ENCODE data around the gene TRIM44. TPM values are rescaled to one million over a fixed set of nuclear protein-coding genes. Genes with fewer than 3 reads are reported as not detected.
"Not testable (repeated sequence)": the region's sequence is repeated elsewhere in the genome, so short reads cannot be mapped to it uniquely, and the experiment has no call there.

TRIM44 gene
- polyA plus RNA-seq, 4 donors, result 79.0 to 99.8 (median 95.1) TPM

DNA sequence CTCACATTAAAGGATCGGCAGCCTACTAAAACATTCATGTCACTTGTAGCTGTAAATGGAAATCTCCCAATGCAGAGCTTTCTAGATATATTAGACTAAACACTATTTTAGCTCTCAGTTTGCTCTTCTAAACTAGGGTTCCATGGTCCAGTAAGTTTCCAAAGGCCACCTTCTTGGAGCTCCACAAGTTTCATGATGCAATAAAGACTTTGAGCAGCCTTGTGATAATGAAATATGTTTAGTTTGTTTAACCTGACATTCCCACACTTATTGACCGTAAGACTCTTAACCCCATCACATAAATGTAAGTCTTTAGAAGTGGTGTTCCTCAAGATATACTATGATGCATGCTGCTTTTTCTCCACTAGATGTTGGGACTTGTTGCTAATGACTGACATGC lies 87.7 kb downstream of the TRIM44 start:
- no peak for DNase-seq (ENCODE audit: low read depth in 4 of 4, low spot score in 3 of 4)

DNA sequence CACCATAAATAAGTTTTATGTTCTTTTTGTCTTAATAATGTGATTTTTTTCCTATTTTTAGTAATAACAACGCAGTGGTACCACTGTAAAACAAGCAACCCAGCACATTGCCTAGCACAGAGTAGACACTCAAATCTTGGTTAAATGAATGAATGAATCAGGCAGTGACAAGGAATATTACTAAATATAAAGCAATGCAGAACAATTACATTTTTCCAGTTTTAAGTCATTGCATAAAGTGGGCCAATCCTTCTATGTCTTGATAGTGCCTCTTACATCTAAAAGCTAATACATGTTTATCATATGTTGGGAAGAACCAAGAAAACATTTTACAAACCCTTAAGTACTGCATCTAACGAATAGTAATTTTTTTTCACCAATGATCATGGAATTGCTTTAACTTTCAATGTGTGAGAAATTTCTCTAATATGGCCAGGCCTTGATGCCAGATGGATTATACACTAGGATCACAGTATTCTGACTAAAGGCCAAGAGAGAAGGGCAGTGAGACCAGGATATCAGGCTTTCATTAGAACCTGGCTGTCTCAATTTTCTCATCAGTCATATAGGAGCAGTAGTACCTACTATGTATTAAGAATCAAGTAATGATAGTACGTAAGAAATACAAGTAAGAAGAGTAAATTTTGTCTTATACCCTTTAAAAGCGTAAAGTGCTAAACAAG lies 88.5 kb downstream of the TRIM44 start:
- no peak for DNase-seq (ENCODE audit: low read depth in 4 of 4, low spot score in 3 of 4)

DNA sequence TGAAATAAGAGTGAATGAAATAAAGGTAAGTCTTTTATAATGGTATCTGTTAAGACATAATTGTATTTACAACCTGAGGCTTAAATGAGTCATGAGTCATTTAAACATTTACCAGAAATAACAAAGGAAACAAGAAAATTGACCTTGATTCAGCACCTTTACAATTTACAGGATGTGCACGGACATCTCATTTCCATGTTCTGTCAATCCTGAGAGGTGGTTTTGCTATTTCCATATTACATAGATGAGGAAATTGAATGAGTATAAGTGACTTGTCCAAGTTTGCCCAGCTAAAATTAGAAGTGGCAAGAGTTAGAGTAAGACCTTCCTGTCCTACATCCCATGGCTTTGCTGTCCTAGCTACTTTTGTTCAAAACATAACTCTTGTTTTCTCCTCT lies 89.1 kb downstream of the TRIM44 start:
- DNase-seq (ENCODE audit: low read depth in 4 of 4, low spot score in 3 of 4), result no peak

DNA sequence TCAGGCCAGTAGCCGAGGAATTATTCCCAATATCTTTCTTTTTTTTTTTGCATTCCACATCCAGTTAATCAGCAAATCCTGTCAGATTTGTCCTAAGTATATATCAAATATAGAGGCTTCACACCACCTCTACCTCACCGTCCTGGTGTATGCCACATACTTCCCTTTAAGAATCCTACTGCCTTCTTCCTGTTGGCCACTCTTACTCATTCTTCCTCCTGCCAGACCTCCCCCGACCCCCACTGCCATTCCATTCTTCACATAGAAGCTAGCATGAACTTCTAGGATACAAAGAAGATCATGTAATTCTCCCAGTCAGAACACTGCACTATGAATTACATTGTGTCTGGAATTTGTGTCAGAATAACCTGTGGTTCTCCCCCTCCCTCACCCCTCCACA lies 89.5 kb downstream of the TRIM44 start:
- DNase-seq (ENCODE audit: low read depth in 4 of 4, low spot score in 3 of 4), result no peak

DNA sequence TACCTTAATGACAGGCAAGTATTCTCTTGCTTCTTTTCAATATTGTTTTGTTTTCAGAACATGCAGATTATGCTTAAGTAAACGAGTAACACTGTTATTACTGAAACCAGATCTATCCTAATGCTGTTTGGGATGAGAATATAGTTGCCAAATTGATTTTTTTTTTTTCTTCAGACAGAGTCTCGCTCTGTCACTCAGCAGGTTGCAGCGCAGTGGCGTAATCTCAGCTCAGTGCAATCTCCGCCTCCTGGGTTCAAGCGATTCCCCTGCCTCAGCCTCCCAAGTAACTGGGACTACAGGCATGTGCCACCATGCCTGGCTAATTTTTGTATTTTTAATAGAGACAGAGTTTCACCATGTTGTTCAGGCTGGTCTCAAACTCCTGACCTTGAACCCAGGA lies 91.0 kb downstream of the TRIM44 start:
- DNase-seq (ENCODE audit: low read depth in 4 of 4, low spot score in 3 of 4), result not testable (repeated sequence)

DNA sequence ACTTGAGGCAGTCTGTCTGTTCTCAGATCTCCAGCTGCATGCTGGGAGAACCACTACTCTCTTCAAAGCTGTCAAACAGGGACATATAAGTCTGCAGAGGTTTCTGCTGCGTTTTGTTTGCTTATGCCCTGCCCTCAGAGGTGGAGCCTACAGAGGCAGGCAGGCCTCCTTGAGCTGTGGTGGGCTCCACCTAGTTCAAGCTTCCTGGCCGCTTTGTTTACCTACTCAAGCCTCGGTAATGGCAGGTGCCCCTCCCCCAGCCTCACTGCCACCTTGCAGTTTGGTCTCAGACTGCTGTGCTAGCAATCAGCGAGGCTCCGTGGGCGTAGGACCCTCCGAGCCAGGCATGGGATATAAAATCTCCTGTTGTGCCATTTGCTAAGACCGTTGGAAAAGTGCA lies 97.4 kb downstream of the TRIM44 start:
- DNase-seq (ENCODE audit: low read depth in 4 of 4, low spot score in 3 of 4), result not testable (repeated sequence)

DNA sequence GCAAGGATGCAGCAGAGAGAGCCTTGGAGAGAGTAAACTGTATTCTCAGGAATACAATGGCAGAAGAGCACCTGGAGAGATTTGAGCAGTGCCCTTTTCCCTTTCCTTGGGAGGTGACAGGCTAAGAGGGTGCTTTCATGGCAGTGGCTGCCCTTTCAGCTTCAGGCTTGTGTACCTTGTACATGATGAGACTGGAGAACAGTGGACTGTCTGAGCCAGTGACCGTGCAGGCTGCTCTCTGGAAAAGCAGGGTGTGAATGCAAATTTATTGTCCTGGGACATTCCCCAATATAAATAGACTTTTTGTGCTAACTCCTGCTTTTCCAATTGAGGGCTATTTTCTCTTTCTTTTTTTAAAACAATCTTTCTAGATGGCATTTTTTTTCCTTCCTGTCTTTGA lies 99.3 kb downstream of the TRIM44 start:
- DNase-seq (ENCODE audit: low read depth in 4 of 4, low spot score in 3 of 4), result no peak

DNA sequence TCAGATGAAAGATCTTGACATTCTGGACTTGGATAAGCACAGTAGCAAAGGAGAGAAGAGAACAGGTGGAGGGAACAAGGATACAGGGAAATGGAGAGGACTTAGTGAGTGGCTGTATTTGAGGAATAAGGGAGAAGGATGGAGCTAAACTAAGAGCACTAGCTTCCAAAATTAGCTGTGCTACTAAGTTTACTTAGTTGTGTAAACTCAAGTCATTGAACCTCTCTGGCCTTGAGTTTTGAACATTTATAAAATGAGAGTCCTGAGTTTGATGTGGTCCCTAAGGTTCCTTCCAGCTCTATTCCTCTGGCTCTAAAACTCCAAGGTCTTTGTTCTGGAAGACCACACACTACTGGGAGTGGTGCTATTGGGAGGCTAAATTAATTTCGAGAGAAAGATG lies 100.7 kb downstream of the TRIM44 start:
- no peak for DNase-seq (ENCODE audit: low read depth in 4 of 4, low spot score in 3 of 4)

DNA sequence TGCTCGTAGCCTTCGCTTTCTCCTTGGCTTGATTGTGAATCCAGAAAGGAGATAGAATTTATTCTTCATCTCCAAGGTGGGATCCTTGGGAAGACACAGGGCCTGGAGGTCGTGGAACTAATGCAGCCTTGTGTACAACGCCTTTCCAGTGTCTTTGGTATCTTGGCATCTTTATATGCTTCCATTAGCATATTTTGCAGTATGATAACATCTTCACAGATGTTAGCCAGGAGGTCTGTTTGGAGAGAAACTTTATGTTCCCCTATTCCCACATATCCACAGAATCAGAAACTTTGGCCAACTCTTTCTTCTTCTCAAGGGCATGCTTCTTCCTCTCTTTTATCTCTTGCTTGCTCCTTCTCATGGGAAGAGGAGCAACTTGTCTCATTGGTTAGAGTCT lies 101.2 kb downstream of the TRIM44 start:
- no peak for DNase-seq (ENCODE audit: low read depth in 4 of 4, low spot score in 3 of 4)

DNA sequence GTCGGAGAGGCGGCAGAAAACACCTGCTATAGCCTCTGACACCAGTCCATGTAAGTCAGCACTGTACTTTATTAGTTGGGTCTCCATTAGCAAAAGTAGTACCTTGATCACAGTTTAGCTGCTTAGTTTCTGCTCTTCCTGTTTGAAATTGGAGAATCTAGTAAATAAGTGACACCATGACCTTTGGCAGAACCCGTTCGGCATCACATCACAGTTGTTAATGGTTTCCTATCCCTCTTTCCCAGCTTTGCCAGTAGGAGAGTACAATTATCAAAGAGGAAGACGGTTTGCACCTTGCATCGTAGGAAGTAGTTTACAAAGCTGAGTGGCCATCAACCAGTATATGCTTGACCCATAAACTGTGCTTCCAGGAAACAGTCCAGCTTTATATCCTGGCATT lies 101.8 kb downstream of the TRIM44 start:
- no peak for DNase-seq (ENCODE audit: low read depth in 4 of 4, low spot score in 3 of 4)

DNA sequence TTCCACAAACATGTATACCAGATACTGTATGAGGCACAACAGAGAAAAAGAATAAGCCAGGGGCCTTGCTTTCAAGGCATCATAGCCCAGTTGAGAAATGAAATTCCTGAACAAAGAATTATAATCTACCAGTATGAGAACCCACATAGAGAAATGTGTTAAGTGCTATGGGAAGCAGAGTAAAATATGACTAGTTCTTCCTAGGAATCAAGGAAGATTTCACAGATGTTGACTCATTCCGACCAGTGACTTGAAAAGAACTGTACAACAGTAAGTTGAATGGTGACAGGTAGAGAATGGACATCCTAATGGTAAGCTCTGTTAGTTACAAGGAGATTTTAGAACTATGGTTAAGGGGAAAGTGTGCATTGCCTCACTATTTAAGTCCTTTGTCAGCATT lies 102.6 kb downstream of the TRIM44 start:
- DNase-seq (ENCODE audit: low read depth in 4 of 4, low spot score in 3 of 4), result no peak

DNA sequence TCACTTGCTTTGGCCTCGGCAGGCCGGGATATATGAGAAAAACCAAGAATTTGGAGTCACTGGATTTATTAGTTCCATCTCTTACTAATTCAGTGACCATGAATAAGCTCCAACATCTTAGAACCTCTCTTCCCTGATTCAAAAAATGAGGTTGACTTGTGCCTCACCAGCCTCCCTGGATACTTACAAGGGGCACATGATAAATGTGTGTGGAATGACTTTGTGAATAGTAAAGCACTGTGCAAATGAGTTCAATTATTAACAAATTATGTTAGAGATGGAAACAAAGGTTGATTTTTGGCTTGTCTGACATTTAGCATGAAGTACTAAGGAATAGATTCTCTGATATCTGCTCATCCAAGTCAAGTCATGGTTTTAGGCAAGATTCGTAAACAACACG lies 104.1 kb downstream of the TRIM44 start:
- DNase-seq (ENCODE audit: low read depth in 4 of 4, low spot score in 3 of 4), result no peak

DNA sequence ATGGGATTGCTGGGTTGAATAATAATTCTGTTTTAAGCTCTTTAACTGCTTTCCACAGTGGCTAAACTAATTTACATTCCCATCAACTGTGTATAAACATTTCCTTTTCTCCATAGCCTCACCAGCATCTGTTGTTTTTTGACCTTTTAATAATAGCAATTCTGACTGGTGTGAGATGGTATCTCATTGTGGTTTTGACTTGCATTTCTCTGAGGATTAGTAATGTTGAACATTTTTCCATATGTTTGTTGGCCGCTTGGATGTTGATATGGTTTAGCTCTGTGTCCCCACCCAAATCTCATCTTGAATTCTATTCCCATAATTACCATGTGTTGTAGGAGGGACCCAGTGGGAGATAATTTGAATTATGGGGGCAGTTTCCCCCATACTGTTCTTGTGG lies 107.8 kb downstream of the TRIM44 start:
- DNase-seq (ENCODE audit: low read depth in 4 of 4, low spot score in 3 of 4), result not testable (repeated sequence)

DNA sequence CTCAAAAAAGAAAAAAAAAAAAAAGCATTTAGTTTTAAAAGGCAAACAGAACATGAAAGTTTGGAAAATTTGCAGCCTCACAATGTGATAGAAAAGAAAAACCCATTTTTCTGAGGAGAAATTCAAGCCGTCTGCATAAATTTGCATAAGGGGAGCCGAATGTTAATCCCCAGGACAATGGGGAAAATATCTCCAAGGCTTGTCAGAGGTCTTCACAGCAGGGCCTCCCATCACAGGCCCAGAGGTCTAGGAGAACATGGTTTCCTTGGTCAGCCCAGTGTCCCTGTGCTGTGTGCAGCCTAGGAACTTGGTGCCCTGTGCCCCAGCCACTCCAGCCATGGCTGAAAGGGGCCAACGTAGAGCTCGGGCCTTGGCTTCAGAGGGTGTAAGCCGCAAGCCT lies 109.1 kb downstream of the TRIM44 start:
- no peak for DNase-seq (ENCODE audit: low read depth in 4 of 4, low spot score in 3 of 4)

DNA sequence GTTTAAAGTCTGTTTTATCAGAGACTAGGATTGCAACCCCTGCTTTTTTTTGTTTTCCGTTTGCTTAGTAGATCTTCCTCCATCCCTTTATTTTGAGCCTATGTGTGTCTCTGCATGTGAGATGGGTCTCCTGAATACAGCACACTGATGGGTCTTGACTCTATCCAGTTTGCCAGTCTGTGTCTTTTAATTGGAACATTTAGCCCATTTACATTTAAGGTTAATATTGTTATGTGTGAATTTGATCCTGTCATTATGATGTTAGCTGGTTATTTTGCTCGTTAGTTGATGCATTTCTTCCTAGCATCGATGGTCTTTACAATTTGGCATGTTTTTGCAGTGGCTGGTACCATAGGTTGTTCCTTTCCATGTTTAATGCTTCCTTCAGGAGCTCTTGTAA lies 114.7 kb downstream of the TRIM44 start:
- not testable (repeated sequence) for DNase-seq (ENCODE audit: low read depth in 4 of 4, low spot score in 3 of 4)

DNA sequence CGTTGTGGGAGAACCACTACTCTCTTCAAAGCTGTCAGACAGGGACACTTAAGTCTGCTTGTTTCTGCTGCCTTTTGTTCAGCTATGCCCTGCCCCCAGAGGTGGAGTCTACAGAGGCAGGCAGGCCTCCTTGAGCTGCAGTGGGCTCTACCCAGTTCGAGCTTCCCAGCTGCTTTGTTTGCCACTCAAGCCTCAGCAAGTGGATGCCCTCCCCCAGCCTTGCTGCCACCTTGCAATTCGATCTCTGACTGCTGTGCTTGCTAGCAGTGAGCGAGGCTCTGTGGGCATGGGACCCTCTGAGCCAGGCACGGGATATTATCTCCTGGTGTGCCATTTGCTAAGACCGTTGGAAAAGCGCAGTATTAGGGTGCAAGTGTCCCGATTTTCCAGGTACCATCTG lies 116.4 kb downstream of the TRIM44 start:
- not testable (repeated sequence) for DNase-seq (ENCODE audit: low read depth in 4 of 4, low spot score in 3 of 4)

DNA sequence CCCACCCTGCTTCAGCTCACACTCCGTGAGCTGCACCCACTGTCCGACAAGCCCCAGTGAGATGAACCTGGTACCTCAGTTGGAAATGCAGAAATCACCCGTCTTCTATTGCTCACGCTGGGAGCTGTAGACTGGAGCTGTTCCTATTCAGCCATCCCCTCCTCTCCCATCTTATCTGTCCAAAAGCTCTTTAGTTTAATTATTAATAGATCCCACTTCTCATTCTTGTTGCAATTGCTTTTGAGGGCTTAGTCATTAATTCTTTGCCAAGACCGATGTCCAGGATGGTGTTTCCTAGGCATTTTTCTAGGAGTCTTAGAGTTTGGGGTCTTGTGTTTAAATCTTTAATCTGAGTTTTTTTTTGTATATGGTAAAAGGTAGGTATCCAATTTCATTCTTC lies 116.8 kb downstream of the TRIM44 start:
- DNase-seq (ENCODE audit: low read depth in 4 of 4, low spot score in 3 of 4), result no peak

DNA sequence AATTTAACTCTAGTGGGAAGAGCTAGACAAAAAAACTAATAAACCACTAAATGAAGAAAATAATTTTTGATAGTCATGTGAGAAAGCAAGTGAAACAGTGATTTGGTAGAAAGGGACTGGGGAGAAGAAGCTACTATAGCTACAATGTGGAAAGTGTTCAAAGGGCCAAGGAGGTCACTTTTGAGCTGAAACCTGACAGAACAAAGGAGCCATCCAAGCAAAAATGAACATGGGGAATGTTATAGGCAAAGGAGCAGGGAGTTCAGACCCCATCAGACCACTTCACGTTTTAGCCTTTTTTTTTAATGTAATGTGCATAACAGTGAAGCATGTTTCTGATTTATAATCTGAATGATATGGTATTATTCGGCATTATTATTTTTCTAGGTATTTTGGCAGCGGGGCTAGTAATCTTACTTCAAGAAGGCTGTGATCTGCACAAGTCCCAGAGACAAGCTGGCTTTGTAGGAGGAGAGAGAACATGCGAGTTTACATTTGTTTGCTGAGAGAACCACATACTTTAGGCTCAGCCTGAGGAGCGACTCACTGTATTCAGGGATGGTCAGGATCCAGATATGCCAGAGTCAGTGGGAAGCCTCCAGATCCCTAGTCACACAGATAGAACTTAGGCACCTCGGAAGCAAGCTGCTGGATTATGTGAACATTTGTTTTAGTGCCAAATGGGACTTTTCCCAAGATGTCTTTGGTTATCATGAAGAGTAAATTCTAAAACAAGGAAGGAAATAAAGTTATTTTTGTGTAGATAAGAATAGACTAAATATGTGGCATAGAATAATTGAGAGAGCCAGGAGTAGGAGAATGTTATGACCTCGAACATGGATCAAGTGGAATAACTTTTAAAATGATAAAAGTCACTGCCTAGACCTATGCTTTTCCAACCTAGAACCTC lies 118.6 kb downstream of the TRIM44 start:
- no peak for DNase-seq (ENCODE audit: low read depth in 4 of 4, low spot score in 3 of 4)

DNA sequence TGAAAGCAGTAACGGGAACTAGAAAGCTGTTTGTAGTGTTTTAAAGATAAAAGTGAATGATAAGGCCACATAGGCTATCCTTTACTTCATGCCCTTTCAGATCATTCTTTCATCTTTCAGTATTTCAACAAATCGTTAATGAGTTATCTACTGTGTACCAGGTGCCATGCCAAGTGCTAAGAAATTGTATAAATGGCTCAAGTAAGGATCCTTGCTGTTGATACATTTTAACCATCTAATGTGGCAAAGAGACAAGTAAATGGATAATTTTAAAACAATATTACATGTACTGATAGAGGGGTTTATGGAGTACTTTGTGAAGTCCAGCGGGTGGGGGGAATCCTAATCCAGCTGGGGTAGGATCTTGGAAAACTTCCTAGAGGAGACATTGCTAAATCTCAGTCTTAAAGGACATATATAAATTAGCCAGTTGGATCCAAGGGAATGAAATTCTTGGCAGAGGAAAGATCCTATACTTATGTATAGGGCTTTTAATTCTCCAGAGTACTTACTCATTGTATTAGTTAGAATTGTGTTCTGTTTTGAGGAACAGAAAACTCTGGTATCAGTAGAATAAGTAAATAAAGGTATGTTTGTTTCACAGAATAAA lies 119.4 kb downstream of the TRIM44 start:
- no peak for DNase-seq (ENCODE audit: low read depth in 4 of 4, low spot score in 3 of 4)

DNA sequence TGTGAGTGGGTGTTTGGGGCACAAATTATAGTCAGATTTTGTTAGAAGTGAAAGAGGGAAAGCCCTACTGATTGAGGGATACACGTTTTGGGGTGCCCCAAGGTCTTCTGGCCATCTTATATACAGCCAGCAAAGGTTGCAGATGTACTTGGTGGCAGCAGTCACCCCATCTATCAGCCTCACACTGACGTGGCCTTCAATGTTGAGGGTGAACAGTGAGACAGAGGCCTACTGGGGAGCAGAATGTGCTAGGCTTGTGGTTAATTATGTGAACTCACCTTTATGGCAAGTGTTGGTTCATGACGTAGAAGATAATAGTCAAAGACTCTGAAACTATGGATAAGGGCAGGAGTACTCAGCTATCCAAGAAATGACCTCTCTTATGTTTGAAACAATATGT lies 121.2 kb downstream of the TRIM44 start:
- DNase-seq (ENCODE audit: low read depth in 4 of 4, low spot score in 3 of 4), result no peak

DNA sequence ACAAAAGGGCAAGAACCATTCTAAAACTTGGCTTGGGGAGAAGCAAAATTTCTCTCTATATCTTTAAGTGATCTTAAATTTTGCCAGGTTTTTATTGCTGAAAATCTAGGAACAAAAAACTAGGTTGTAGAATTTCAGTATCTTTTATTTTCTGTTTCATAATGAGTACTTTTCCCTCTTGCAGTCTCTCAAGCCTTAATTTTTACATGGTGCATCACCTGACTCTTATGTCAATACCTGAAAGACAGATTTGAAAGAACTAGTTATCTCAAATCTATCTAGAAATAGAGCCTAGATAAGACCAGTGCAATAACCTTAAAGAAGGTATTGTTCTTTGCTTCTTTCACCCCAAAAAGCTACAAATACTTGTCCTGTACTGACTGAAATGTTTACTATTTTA lies 122.1 kb downstream of the TRIM44 start:
- no peak for DNase-seq (ENCODE audit: low read depth in 4 of 4, low spot score in 3 of 4)

Data from right renal pelvis (tissue), 4 donors.